Measurements from ENCODE around the gene MYL5.

DNA sequence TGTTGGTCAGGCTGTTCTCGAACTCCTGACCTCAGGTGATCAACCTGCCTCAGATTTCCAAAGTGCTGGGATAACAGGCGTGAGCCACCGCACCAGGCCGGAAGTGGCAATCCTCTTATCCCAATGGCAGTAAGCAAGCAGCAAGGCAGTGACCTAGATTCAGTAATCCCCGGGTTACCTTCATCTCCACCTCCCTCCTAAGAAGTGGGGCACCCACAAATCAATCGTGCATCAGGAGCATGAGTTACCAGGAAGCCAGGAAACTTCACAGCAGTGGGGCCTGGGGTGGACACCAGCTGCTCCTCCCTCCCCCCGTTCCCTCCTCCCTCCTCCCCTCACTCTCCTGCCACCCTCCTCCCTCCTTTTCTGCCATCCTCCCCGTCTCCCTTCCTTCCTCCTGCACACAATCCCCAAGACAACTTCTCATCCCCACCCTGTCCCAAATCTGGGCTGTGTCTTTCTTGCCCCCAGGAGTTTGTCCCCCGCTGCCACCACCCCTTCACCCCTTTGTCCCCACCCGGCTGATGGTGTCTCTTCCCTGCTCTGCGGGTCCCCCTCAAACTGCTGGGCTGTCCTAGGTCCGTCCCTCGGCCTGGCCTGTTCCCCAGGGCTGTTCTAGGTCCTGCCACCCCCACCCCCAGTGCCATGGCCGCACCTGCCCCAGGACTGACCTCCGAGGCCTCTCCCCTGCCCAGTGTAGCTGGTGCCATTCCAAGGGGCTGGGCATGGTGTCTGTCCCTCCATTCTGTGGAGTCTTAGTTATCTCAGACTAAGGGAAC is 46.8 kb upstream of the MYL5 start:
- TF ChIP-seq, protein P1, sequence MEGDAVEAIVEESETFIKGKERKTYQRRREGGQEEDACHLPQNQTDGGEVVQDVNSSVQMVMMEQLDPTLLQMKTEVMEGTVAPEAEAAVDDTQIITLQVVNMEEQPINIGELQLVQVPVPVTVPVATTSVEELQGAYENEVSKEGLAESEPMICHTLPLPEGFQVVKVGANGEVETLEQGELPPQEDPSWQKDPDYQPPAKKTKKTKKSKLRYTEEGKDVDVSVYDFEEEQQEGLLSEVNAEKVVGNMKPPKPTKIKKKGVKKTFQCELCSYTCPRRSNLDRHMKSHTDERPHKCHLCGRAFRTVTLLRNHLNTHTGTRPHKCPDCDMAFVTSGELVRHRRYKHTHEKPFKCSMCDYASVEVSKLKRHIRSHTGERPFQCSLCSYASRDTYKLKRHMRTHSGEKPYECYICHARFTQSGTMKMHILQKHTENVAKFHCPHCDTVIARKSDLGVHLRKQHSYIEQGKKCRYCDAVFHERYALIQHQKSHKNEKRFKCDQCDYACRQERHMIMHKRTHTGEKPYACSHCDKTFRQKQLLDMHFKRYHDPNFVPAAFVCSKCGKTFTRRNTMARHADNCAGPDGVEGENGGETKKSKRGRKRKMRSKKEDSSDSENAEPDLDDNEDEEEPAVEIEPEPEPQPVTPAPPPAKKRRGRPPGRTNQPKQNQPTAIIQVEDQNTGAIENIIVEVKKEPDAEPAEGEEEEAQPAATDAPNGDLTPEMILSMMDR (IDR thresholded peaks at IDR 0.05) = no peak
- no peak for TF ChIP-seq POLR2A (IDR thresholded peaks at IDR 0.05)
